ENCODE results near the gene ACSF2. TPM values are rescaled to one million over a fixed set of nuclear protein-coding genes. Genes with fewer than 3 reads are reported as not detected.

The ACSF2 gene
- total and polyA plus RNA-seq, 2 of the 13 experiments (the other 11 are each of a cell fraction or from before 2014, with no cell fraction given), result 87.3 to 109 TPM

- TF ChIP-seq, protein P1, sequence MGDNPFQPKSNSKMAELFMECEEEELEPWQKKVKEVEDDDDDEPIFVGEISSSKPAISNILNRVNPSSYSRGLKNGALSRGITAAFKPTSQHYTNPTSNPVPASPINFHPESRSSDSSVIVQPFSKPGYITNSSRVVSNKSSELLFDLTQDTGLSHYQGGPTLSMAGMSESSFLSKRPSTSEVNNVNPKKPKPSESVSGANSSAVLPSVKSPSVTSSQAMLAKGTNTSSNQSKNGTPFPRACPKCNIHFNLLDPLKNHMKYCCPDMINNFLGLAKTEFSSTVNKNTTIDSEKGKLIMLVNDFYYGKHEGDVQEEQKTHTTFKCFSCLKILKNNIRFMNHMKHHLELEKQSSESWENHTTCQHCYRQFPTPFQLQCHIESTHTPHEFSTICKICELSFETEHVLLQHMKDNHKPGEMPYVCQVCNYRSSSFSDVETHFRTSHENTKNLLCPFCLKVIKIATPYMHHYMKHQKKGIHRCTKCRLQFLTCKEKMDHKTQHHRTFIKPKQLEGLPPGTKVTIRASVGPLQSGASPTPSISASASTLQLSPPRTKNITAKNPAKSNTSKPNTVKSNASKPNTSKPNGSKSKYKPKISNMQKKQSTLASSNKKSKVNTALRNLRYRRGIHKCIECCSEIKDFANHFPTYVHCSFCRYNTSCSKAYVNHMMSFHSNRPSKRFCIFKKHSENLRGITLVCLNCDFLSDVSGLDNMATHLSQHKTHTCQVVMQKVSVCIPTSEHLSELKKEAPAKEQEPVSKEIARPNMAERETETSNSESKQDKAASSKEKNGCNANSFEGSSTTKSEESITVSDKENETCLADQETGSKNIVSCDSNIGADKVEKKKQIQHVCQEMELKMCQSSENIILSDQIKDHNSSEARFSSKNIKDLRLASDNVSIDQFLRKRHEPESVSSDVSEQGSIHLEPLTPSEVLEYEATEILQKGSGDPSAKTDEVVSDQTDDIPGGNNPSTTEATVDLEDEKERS (CRISPR knock-in tag; IDR thresholded peaks at IDR 0.05), result peak; percentile 98
- TF ChIP-seq, protein P2, sequence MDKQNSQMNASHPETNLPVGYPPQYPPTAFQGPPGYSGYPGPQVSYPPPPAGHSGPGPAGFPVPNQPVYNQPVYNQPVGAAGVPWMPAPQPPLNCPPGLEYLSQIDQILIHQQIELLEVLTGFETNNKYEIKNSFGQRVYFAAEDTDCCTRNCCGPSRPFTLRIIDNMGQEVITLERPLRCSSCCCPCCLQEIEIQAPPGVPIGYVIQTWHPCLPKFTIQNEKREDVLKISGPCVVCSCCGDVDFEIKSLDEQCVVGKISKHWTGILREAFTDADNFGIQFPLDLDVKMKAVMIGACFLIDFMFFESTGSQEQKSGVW (CRISPR knock-in tag; IDR thresholded peaks at IDR 0.05; ENCODE audit: borderline replicate concordance), result no peak
- TF ChIP-seq SMARCE1 (IDR thresholded peaks at IDR 0.05; ENCODE audit: borderline replicate concordance) (no peak), ZNF329 (CRISPR knock-in tag; IDR thresholded peaks at IDR 0.05; ENCODE audit: low read depth) (peak; percentile 95), HOXA3 (CRISPR knock-in tag; IDR thresholded peaks at IDR 0.05) (peak; percentile 99), SNAPC2 (CRISPR knock-in tag; IDR thresholded peaks at IDR 0.05) (peak; percentile 93), ZNF432 (CRISPR knock-in tag; IDR thresholded peaks at IDR 0.05; ENCODE audit: borderline replicate concordance) (no peak), MIER3 (CRISPR knock-in tag; IDR thresholded peaks at IDR 0.05; ENCODE audit: borderline replicate concordance) (peak; percentile 100), EP300 (IDR thresholded peaks at IDR 0.05; ENCODE audit: low read depth in 2 of 2, low read length in 2 of 2) (peak; percentile 56 to 73; a peak in 3 of 4 replicates), EP300 (CRISPR knock-in tag; IDR thresholded peaks at IDR 0.05; ENCODE audit: borderline replicate concordance) (peak; percentile 70), ZNF605 (CRISPR knock-in tag; IDR thresholded peaks at IDR 0.05) (peak; percentile 46; the same call in 1 of the 2 replicates), GABPA (IDR thresholded peaks at IDR 0.05; ENCODE audit: low read depth, low read length) (peak; percentile 83), GABPA (CRISPR knock-in tag; IDR thresholded peaks at IDR 0.05; ENCODE audit: low read depth) (peak; percentile 90), CREM (IDR thresholded peaks at IDR 0.05) (peak; percentile 90), CREM (CRISPR knock-in tag; IDR thresholded peaks at IDR 0.05) (peak; percentile 90), ZMYM2 (CRISPR knock-in tag; IDR thresholded peaks at IDR 0.05) (peak; percentile 66), TAF15 (IDR thresholded peaks at IDR 0.05; ENCODE audit: low read depth, low read length, poor library complexity, severe bottlenecking) (no peak)
- TF ChIP-seq, protein P3, sequence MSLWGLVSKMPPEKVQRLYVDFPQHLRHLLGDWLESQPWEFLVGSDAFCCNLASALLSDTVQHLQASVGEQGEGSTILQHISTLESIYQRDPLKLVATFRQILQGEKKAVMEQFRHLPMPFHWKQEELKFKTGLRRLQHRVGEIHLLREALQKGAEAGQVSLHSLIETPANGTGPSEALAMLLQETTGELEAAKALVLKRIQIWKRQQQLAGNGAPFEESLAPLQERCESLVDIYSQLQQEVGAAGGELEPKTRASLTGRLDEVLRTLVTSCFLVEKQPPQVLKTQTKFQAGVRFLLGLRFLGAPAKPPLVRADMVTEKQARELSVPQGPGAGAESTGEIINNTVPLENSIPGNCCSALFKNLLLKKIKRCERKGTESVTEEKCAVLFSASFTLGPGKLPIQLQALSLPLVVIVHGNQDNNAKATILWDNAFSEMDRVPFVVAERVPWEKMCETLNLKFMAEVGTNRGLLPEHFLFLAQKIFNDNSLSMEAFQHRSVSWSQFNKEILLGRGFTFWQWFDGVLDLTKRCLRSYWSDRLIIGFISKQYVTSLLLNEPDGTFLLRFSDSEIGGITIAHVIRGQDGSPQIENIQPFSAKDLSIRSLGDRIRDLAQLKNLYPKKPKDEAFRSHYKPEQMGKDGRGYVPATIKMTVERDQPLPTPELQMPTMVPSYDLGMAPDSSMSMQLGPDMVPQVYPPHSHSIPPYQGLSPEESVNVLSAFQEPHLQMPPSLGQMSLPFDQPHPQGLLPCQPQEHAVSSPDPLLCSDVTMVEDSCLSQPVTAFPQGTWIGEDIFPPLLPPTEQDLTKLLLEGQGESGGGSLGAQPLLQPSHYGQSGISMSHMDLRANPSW (CRISPR knock-in tag; IDR thresholded peaks at IDR 0.05; ENCODE audit: borderline replicate concordance), result no peak; the same call in 1 of the 2 replicates
- TF ChIP-seq, protein P4, sequence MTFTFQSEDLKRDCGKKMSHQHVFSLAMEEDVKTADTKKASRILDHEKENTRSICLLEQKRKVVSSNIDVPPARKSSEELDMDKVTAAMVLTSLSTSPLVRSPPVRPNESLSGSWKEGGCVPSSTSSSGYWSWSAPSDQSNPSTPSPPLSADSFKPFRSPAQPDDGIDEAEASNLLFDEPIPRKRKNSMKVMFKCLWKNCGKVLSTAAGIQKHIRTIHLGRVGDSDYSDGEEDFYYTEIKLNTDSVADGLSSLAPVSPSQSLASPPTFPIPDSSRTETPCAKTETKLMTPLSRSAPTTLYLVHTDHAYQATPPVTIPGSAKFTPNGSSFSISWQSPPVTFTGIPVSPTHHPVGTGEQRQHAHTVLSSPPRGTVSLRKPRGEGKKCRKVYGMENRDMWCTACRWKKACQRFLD (CRISPR knock-in tag; IDR thresholded peaks at IDR 0.05; ENCODE audit: borderline replicate concordance), result peak; percentile 93
- TF ChIP-seq, protein P5, sequence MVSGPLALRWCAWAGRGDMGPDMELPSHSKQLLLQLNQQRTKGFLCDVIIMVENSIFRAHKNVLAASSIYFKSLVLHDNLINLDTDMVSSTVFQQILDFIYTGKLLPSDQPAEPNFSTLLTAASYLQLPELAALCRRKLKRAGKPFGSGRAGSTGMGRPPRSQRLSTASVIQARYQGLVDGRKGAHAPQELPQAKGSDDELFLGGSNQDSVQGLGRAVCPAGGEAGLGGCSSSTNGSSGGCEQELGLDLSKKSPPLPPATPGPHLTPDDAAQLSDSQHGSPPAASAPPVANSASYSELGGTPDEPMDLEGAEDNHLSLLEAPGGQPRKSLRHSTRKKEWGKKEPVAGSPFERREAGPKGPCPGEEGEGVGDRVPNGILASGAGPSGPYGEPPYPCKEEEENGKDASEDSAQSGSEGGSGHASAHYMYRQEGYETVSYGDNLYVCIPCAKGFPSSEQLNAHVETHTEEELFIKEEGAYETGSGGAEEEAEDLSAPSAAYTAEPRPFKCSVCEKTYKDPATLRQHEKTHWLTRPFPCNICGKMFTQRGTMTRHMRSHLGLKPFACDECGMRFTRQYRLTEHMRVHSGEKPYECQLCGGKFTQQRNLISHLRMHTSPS (CRISPR knock-in tag; IDR thresholded peaks at IDR 0.05; ENCODE audit: low read depth), result peak; percentile 92
These were observed 28.7 kb upstream of the ACSF2 start, which contains the start of gene LRRC59 (continued) for GRCh38 chr17:50397111-50397918.

Measured in HepG2 (cell line).